Measurements from ENCODE around the gene ZNF215. TPM values are rescaled to one million over a fixed set of nuclear protein-coding genes. Genes with fewer than 3 reads are reported as not detected.

The ZNF215 gene
- total and polyA plus RNA-seq, 2 of the 13 experiments (the other 11 are each of a cell fraction or from before 2014, with no cell fraction given): not detected

GRCh38 chr11:6888830-6889229 is 37.4 kb upstream of the ZNF215 start:
- no peak for FAIRE-seq
- Histone ChIP-seq H3K27me3 (ENCODE audit: control insufficient read depth in 1 of 2, insufficient read depth in 2 of 2, low read length in 2 of 2) (no peaks in the 10 kb centered on the region), H3K4me1 (ENCODE audit: insufficient read depth, low read length) (no peaks in the 10 kb centered on the region), H2AFZ (ENCODE audit: low read length) (no peak overlapping the region), H3K79me2 (ENCODE audit: insufficient read depth, low read length) (no peaks in the 10 kb centered on the region), H3K36me3 (replicated peaks in 1 of 2; ENCODE audit: control insufficient read depth in 1 of 2, insufficient read depth in 2 of 2, low read length in 2 of 2) (no peaks in the 10 kb centered on the region), H3K27ac (ENCODE audit: extremely low read length, insufficient read depth, low read length) (no peak overlapping the region), H3K4me2 (ENCODE audit: low read depth, low read length) (no peak overlapping the region), H4K20me1 (ENCODE audit: insufficient read depth, low read length) (no peaks in the 10 kb centered on the region), H3K9ac (ENCODE audit: insufficient read depth, low read depth, low read length) (no peak overlapping the region), H3K4me3 (replicated peaks in 1 of 3; ENCODE audit: insufficient read depth in 1 of 3, low read depth in 2 of 3, low read length in 3 of 3) (no peak overlapping the region), H3K9me3 (ENCODE audit: low read length) (no peaks in the 10 kb centered on the region)
- WGBS (ENCODE audit: low lambda C conversion rate): 20% methylated on average over 4 of the region's 4 CpGs
- in situ Hi-C loops (cut with HindIII; ENCODE audit: extremely low pct_ligation_motif_present, low pct_unique_long_range_greater_than_20kb) (no loop called here), intact Hi-C loops (cut with micrococcal nuclease; ENCODE audit: unreplicated experiment) (no loop called here)
- no peak for DNase-seq (ENCODE audit: low spot score)
- no TSS peak for BruUV-seq (replicated peaks)
- POLR2A ChIA-PET: no interaction called here
- ATAC-seq: no peak
- CTCF ChIA-PET (ENCODE audit: low intra/inter-chr PET ratio, low total read pairs): no interaction called here
- TF ChIP-seq ZNF558 (CRISPR knock-in tag; IDR thresholded peaks at IDR 0.05; ENCODE audit: borderline replicate concordance) (no peak), WIZ (CRISPR knock-in tag; IDR thresholded peaks at IDR 0.05) (no peak), ZNF570 (CRISPR knock-in tag; IDR thresholded peaks at IDR 0.05; ENCODE audit: borderline replicate concordance) (no peak), ATF6 (CRISPR knock-in tag; conservative IDR thresholded peaks at IDR 0.05) (no peak), ZNF121 (CRISPR knock-in tag; IDR thresholded peaks at IDR 0.05) (no peak), MED8 (CRISPR knock-in tag; IDR thresholded peaks at IDR 0.05; ENCODE audit: insufficient replicate concordance) (no peak), PRDM15 (CRISPR knock-in tag; IDR thresholded peaks at IDR 0.05) (no peak), ZNF180 (CRISPR knock-in tag; IDR thresholded peaks at IDR 0.05; ENCODE audit: borderline replicate concordance, low read depth) (no peak), ZKSCAN8 (CRISPR knock-in tag; IDR thresholded peaks at IDR 0.05; ENCODE audit: borderline replicate concordance) (no peak), CENPT (CRISPR knock-in tag; IDR thresholded peaks at IDR 0.05; ENCODE audit: low read depth) (no peak), HNRNPUL1 (IDR thresholded peaks at IDR 0.05; ENCODE audit: low read depth, low read length) (no peak), SALL1 (CRISPR knock-in tag; IDR thresholded peaks at IDR 0.05) (no peak), MIXL1 (CRISPR knock-in tag; IDR thresholded peaks at IDR 0.05) (no peak), ZHX1 (CRISPR knock-in tag; IDR thresholded peaks at IDR 0.05; ENCODE audit: low read depth) (no peak), ZNF841 (CRISPR knock-in tag; IDR thresholded peaks at IDR 0.05; ENCODE audit: borderline replicate concordance) (no peak)

All from HepG2 (cell line).